ENCODE results near the gene PNMA8A.
A peak's percentile ranks its signal among the peaks of the same experiment; 100 is the strongest.

PNMA8A gene

DNA sequence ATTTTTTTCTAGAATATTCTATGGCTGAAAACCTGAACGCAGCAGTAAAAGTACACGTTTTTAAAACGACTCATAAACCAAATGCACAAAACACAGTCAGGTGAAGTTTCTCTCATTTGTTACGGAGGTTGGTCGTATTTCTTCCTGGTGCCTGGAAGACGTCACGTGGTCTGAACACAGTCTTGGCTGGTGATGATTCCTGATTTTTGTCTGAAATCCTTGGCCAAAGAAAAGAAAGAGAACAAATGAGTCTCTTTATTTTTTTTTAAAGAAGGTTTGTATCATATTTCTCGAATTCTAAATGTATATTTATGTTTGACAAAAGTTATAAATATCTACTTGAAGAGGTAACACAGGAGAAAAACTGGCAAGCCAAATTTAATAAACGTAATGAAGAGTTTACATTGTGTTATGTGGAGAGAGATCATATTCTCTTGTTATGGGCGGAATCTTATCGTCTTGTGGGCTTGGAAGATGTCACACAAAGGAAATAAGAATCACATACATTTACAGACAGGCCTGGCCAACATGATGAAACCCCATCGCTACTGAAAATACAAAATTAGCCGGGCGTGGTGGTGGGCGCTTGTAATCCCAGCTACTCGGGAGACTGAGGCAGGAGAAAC lies 10.0 kb upstream of the PNMA8A start:
- Histone ChIP-seq H3K27me3 (ENCODE audit: low read depth, low read length) (peaks cover 35% of the 10 kb centered on the region), H3K27ac (ENCODE audit: low read length) (no peak overlapping the region), H3K36me3 (replicated peaks; ENCODE audit: low read depth, low read length) (no peaks in the 10 kb centered on the region), H3K9ac (ENCODE audit: low read length) (no peak overlapping the region), H3K4me1 (ENCODE audit: low read length) (peaks cover 5% of the 10 kb centered on the region), H3K79me2 (ENCODE audit: low read length) (no peaks in the 10 kb centered on the region), H3K9me3 (ENCODE audit: insufficient read depth, low read length) (no peaks in the 10 kb centered on the region), H2AFZ (ENCODE audit: low read depth, low read length) (no peak overlapping the region), H3K4me3 (ENCODE audit: low read length) (no peak overlapping the region), H4K20me1 (ENCODE audit: insufficient read depth, low read length) (no peaks in the 10 kb centered on the region), H3K4me2 (ENCODE audit: low read length) (no peak overlapping the region)
- no peak for TF ChIP-seq CTCF (IDR thresholded peaks at IDR 0.05; ENCODE audit: low read depth, low read length)
- TF ChIP-seq EZH2phosphoT487 (IDR thresholded peaks at IDR 0.05; ENCODE audit: low read depth), result no peak

- H2AFZ ChIP-seq (ENCODE audit: low read depth, low read length), result no peak overlapping the region
- peaks cover 10% of the 10 kb centered on the region for H3K4me1 ChIP-seq (ENCODE audit: low read length)
- no peaks in the 10 kb centered on the region for H3K79me2 ChIP-seq (ENCODE audit: low read length)
- H3K27me3 ChIP-seq (ENCODE audit: low read depth, low read length), result peaks cover 31% of the 10 kb centered on the region
- H3K27ac ChIP-seq (ENCODE audit: low read length), result no peak overlapping the region
- no peaks in the 10 kb centered on the region for H3K9me3 ChIP-seq (ENCODE audit: insufficient read depth, low read length)
- H3K9ac ChIP-seq (ENCODE audit: low read length), result no peak overlapping the region
- H3K36me3 ChIP-seq (replicated peaks; ENCODE audit: low read depth, low read length), result no peaks in the 10 kb centered on the region
- no peak for TF ChIP-seq CTCF (IDR thresholded peaks at IDR 0.05; ENCODE audit: low read depth, low read length)
- TF ChIP-seq EZH2phosphoT487 (IDR thresholded peaks at IDR 0.05; ENCODE audit: low read depth), result no peak
- no peaks in the 10 kb centered on the region for H4K20me1 ChIP-seq (ENCODE audit: insufficient read depth, low read length)
- H3K4me3 ChIP-seq (ENCODE audit: low read length), result no peak overlapping the region
- no peak overlapping the region for H3K4me2 ChIP-seq (ENCODE audit: low read length)
Measured at GRCh38 chr19:46480415-46480814, 9.1 kb upstream of the PNMA8A start.

- no peak overlapping the region for H3K9ac ChIP-seq (ENCODE audit: low read length)
- H3K4me1 ChIP-seq (ENCODE audit: low read length), result peaks cover 22% of the 10 kb centered on the region
- no peak overlapping the region for H3K4me2 ChIP-seq (ENCODE audit: low read length)
- no peaks in the 10 kb centered on the region for H3K36me3 ChIP-seq (replicated peaks; ENCODE audit: low read depth, low read length)
- TF ChIP-seq EZH2phosphoT487 (IDR thresholded peaks at IDR 0.05; ENCODE audit: low read depth) (no peak), CTCF (IDR thresholded peaks at IDR 0.05; ENCODE audit: low read depth, low read length) (no peak)
- H3K27me3 ChIP-seq (ENCODE audit: low read depth, low read length), result peaks cover 28% of the 10 kb centered on the region
- H3K79me2 ChIP-seq (ENCODE audit: low read length), result no peaks in the 10 kb centered on the region
- H4K20me1 ChIP-seq (ENCODE audit: insufficient read depth, low read length), result no peaks in the 10 kb centered on the region
- no peak overlapping the region for H3K27ac ChIP-seq (ENCODE audit: low read length)
- H2AFZ ChIP-seq (ENCODE audit: low read depth, low read length), result no peak overlapping the region
- no peak overlapping the region for H3K4me3 ChIP-seq (ENCODE audit: low read length)
- H3K9me3 ChIP-seq (ENCODE audit: insufficient read depth, low read length), result no peaks in the 10 kb centered on the region
Measured at GRCh38 chr19:46478356-46478986, 7.1 kb upstream of the PNMA8A start.

DNA sequence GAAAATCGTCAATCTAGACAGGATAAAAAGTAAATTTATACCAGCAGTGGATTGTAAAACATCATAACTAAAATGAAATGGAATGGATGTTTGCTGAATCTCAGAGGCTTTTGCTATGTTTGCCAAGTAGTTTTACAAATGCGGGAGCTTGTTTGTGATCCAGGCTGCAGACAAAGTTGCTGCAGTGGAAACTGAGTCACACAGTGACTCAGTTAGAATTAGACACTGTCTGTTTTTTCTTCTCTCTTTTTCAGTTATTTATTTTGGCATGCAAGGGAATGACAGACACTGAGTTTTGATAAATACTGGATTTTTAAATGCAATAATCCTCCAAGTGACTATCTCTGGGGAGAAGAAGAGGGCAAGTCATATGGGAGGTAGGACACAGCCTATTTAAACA lies 4.6 kb upstream of the PNMA8A start:
- H3K4me3 ChIP-seq (ENCODE audit: low read length), result no peak overlapping the region
- H3K79me2 ChIP-seq (ENCODE audit: low read length), result no peaks in the 10 kb centered on the region
- H3K4me1 ChIP-seq (ENCODE audit: low read length), result peaks cover 24% of the 10 kb centered on the region
- no peak overlapping the region for H3K4me2 ChIP-seq (ENCODE audit: low read length)
- peaks cover 9% of the 10 kb centered on the region for H3K27me3 ChIP-seq (ENCODE audit: low read depth, low read length)
- H3K9ac ChIP-seq (ENCODE audit: low read length), result no peak overlapping the region
- H3K27ac ChIP-seq (ENCODE audit: low read length), result no peak overlapping the region
- TF ChIP-seq EZH2phosphoT487 (IDR thresholded peaks at IDR 0.05; ENCODE audit: low read depth), result no peak
- TF ChIP-seq CTCF (IDR thresholded peaks at IDR 0.05; ENCODE audit: low read depth, low read length), result no peak
- H2AFZ ChIP-seq (ENCODE audit: low read depth, low read length), result 0 out of 2 replicates have a peak overlapping the region, but pooled peaks have one; percentile 4
- H3K36me3 ChIP-seq (replicated peaks; ENCODE audit: low read depth, low read length), result no peaks in the 10 kb centered on the region
- no peaks in the 10 kb centered on the region for H3K9me3 ChIP-seq (ENCODE audit: insufficient read depth, low read length)
- H4K20me1 ChIP-seq (ENCODE audit: insufficient read depth, low read length), result no peaks in the 10 kb centered on the region

Measured in OCI-LY3 (cell line).